GM23338 (cell line): ENCODE results near the gene GRAMD1B. TPM values are rescaled to one million over a fixed set of nuclear protein-coding genes. Genes with fewer than 3 reads are reported as not detected.

Experiments
- ATAC-seq: fragments of 200-7000 bp; cut with Tn5 transposase; 3 replicates; pipeline ENCODE4 v1.9.1; 2020
- DNase-seq: peaks from one replicate; pipeline ENCODE4 v3.0.0-alpha.2; 2015; ENCODE audit warnings: low spot score
- H2AFZ ChIP-seq: fragments of 200-600 bp; sonication (generic); 2 replicates; pipeline ENCODE4 v1.8.0; 2016; ENCODE audit warnings: antibody characterized with exemption, mild to moderate bottlenecking, moderate library complexity
- H3F3A ChIP-seq: fragments of 200-600 bp; sonication (generic); replicated peaks from 2 replicates; pipeline ENCODE4 v1.8.0; 2017; ENCODE audit warnings: antibody characterized with exemption, mixed run types, low read depth
- H3K27ac ChIP-seq: fragments of 200-600 bp; sonication (generic); 2 replicates; pipeline ENCODE4 v1.6.1; 2016; ENCODE audit warnings: low read depth
- H3K27me3 ChIP-seq: fragments of 200-600 bp; sonication (generic); 2 replicates; pipeline ENCODE4 v1.8.0; 2016; ENCODE audit warnings: mild to moderate bottlenecking, mixed run types, moderate library complexity; ENCODE audit not compliant: insufficient read depth
- H3K36me3 ChIP-seq: fragments of 200-600 bp; sonication (generic); 2 replicates; pipeline ENCODE4 v1.8.0; 2016; ENCODE audit warnings: mild to moderate bottlenecking; ENCODE audit not compliant: insufficient read depth
- H3K4me1 ChIP-seq: fragments of 200-600 bp; sonication (generic); 2 replicates; pipeline ENCODE4 v1.8.0; 2016; ENCODE audit warnings: mild to moderate bottlenecking, moderate library complexity; ENCODE audit not compliant: insufficient read depth
- H3K4me2 ChIP-seq: fragments of 200-600 bp; sonication (generic); 2 replicates; pipeline ENCODE4 v1.7.1; 2017; ENCODE audit warnings: mixed run types
- H3K4me3 ChIP-seq: fragments of 200-600 bp; sonication (generic); 2 replicates; pipeline ENCODE4 v1.6.1; 2016; ENCODE audit warnings: mixed run types
- H3K79me2 ChIP-seq: fragments of 200-600 bp; sonication (generic); replicated peaks from 2 replicates; pipeline ENCODE4 v1.8.0; 2017; ENCODE audit warnings: mild to moderate bottlenecking; ENCODE audit not compliant: insufficient read depth
- H3K9me2 ChIP-seq: fragments of 200-600 bp; sonication (generic); 2 replicates; pipeline ENCODE4 v1.8.0; 2017; ENCODE audit not compliant: insufficient read depth
- H4K20me1 ChIP-seq: fragments of 200-600 bp; sonication (generic); replicated peaks from 2 replicates; pipeline ENCODE4 v1.8.0; 2017; ENCODE audit warnings: mild to moderate bottlenecking; ENCODE audit not compliant: insufficient read depth
- H3K27ac Mint-ChIP-seq: 2 replicates; pipeline ENCODE4 v1.8.0; 2020; ENCODE audit warnings: inconsistent platforms, mild to moderate bottlenecking, moderate library complexity, mixed read lengths
- H3K27me3 Mint-ChIP-seq: 3 replicates; pipeline ENCODE4 v1.8.0; 2022; ENCODE audit warnings: low read depth, mild to moderate bottlenecking, moderate library complexity, mixed read lengths, inconsistent platforms; ENCODE audit not compliant: insufficient read depth, poor library complexity
- H3K36me3 Mint-ChIP-seq: 3 replicates; pipeline ENCODE4 v1.8.0; 2021; ENCODE audit warnings: low read depth, mild to moderate bottlenecking, inconsistent platforms, moderate library complexity, mixed read lengths
- H3K4me1 Mint-ChIP-seq: 3 replicates; pipeline ENCODE4 v1.8.0; 2020; ENCODE audit warnings: mild to moderate bottlenecking, inconsistent platforms, mixed read lengths
- H3K4me3 Mint-ChIP-seq: 3 replicates; pipeline ENCODE4 v1.8.0; 2021; ENCODE audit warnings: moderate library complexity, mild to moderate bottlenecking, inconsistent platforms, mixed read lengths
- H3K9me3 Mint-ChIP-seq: 3 replicates; pipeline ENCODE4 v1.8.0; 2020; ENCODE audit warnings: moderate library complexity, mild to moderate bottlenecking, inconsistent platforms, mixed read lengths
- CREB1 ChIP-seq: fragments of 250-450 bp; sonication (Bioruptor Pico); IDR thresholded peaks from 2 replicates; pipeline ENCODE4 v1.5.0; 2020; ENCODE audit warnings: low read depth, mild to moderate bottlenecking, moderate library complexity
- POLR2AphosphoS5 ChIP-seq: IDR thresholded peaks from 2 replicates; pipeline ENCODE4 v1.6.1; 2016; ENCODE audit warnings: antibody characterized with exemption, low read depth
- ZNF331 ChIP-seq: fragments of 250-450 bp; sonication (Bioruptor Pico); IDR thresholded peaks from 2 replicates; pipeline ENCODE4 v1.5.0; 2020; ENCODE audit warnings: low read depth, mild to moderate bottlenecking, moderate library complexity
- ZNF462 ChIP-seq: fragments of 250-450 bp; sonication (Bioruptor Pico); IDR thresholded peaks from 2 replicates; pipeline ENCODE4 v1.5.0; 2020; ENCODE audit warnings: mild to moderate bottlenecking, moderate library complexity
- polyA plus RNA-seq: library from polyadenylated mRNA; unstranded; fragments of >200 nt; fragmentation: Nextera tagmentation; extraction: Ambion mirVana; gene quantifications from 2 replicates; pipeline ENCODE4 v1.2.1, GENCODE V29; 2016
- total RNA-seq: library from RNA; depleted of rRNA; stranded (reverse); fragments of >200 nt; shearing (Covaris generic); gene quantifications from 2 replicates; pipeline ENCODE4 v1.2.3, GENCODE V29; 2014

The GRAMD1B gene
- total and polyA plus RNA-seq, 2 experiments from 2014 or later, result 3.7 to 24.3 TPM

- 0 out of 2 replicates have a peak overlapping the region, but pooled peaks have one; percentile 45 for H3K27ac ChIP-seq
- Mint-ChIP-seq H3K27me3 (peaks cover 1% of the 10 kb centered on the region), H3K4me1 (peaks cover 33% of the 10 kb centered on the region), H3K27ac (no peak overlapping the region; the same call in 1 of the 2 replicates), H3K4me3 (no peak overlapping the region), H3K9me3 (no peaks in the 10 kb centered on the region; the same call in 2 of the 3 replicates), H3K36me3 (no peaks in the 10 kb centered on the region)
- no peaks in the 10 kb centered on the region for H3K79me2 ChIP-seq
- H2AFZ ChIP-seq, result no peak overlapping the region
- H3K27me3 ChIP-seq, result no peaks in the 10 kb centered on the region
- peak overlapping the region; percentile 26; the same call in 1 of the 2 replicates for H3K4me2 ChIP-seq
- no peaks in the 10 kb centered on the region for H4K20me1 ChIP-seq
- TF ChIP-seq ZNF331 (CRISPR knock-in tag) (no peak), ZNF462 (CRISPR knock-in tag) (no peak), POLR2AphosphoS5 (no peak), CREB1 (CRISPR knock-in tag) (no peak)
- no peak for DNase-seq
- H3F3A ChIP-seq, result no peaks in the 10 kb centered on the region
- H3K4me3 ChIP-seq, result no peak overlapping the region
- no peaks in the 10 kb centered on the region for H3K9me2 ChIP-seq
- no peak for ATAC-seq
- H3K4me1 ChIP-seq, result peaks cover 35% of the 10 kb centered on the region
- no peaks in the 10 kb centered on the region for H3K36me3 ChIP-seq
Measured at GRCh38 chr11:123517559-123518364, 87.7 kb downstream of the GRAMD1B start.
